ENCODE measurements around the gene CAPN1. TPM values are rescaled to one million over a fixed set of nuclear protein-coding genes. Genes with fewer than 3 reads are reported as not detected.

The CAPN1 gene
- total RNA-seq, 6 donors from 2014 or later, result 152 to 327 (median 235) TPM

- H3K36me3 ChIP-seq, result peaks cover 20 to 93% (median 62%) of the 10 kb centered on the region in 4 donors
- WGBS, 2 donors, result 95 to 96% methylated on average over 13 to 16 of the region's 18 CpGs
- no peaks in the 10 kb centered on the region for H3K27me3 ChIP-seq
These were observed 6.8 kb downstream of the CAPN1 start for GRCh38 chr11:65188486-65188885.

DNA sequence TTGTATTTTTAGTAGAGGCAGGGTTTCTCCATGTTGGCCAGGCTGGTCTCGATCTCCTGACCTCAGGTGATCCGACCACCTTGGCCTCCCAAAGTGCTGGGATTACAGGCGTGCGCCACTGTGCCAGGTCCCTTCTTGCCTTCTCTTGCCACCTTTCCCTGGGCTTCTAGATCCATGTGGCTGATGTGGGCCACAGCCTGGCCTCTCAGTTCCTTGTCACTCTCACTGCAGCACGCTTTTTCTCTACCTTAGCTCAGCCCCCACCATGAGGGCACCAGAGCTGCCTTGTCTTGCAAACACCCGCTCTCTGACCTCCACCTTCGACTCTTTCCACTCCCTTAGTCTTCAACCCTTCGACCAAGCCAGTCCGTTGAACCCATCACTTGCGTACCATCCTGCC, 7.5 kb downstream of the CAPN1 start:
- DNase-seq (no peak), ATAC-seq (ENCODE audit: low FRiP score in 2 of 2) (no peak)
- H3K4me3 ChIP-seq, result no peak overlapping the region
- H3K27me3 ChIP-seq, result no peaks in the 10 kb centered on the region
- WGBS, 2 donors, result 85 to 96% methylated on average over 10 of the region's 10 CpGs
- no peak for TF ChIP-seq POLR2AphosphoS5 (IDR thresholded peaks at IDR 0.05)
- TF ChIP-seq, protein P1, sequence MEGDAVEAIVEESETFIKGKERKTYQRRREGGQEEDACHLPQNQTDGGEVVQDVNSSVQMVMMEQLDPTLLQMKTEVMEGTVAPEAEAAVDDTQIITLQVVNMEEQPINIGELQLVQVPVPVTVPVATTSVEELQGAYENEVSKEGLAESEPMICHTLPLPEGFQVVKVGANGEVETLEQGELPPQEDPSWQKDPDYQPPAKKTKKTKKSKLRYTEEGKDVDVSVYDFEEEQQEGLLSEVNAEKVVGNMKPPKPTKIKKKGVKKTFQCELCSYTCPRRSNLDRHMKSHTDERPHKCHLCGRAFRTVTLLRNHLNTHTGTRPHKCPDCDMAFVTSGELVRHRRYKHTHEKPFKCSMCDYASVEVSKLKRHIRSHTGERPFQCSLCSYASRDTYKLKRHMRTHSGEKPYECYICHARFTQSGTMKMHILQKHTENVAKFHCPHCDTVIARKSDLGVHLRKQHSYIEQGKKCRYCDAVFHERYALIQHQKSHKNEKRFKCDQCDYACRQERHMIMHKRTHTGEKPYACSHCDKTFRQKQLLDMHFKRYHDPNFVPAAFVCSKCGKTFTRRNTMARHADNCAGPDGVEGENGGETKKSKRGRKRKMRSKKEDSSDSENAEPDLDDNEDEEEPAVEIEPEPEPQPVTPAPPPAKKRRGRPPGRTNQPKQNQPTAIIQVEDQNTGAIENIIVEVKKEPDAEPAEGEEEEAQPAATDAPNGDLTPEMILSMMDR (IDR thresholded peaks at IDR 0.05), result no peak
- no peak for TF ChIP-seq POLR2A (IDR thresholded peaks at IDR 0.05)
- no peak for TF ChIP-seq EP300 (IDR thresholded peaks at IDR 0.05)
- H3K9me3 ChIP-seq, result no peaks in the 10 kb centered on the region
- H3K4me1 ChIP-seq, result peaks cover 0 to 3% (median 0%) of the 10 kb centered on the region in 4 donors
- peaks cover 20 to 95% (median 63%) of the 10 kb centered on the region in 4 donors for H3K36me3 ChIP-seq
- H3K27ac ChIP-seq, result no peak overlapping the region

More at GRCh38 chr11:65188486-65188885, 6.8 kb downstream of the CAPN1 start:
- no peak overlapping the region for H3K27ac ChIP-seq
- H3K4me1 ChIP-seq, result peaks cover 4 to 10% (median 5%) of the 10 kb centered on the region in 4 donors
- no peak for ATAC-seq (ENCODE audit: low FRiP score in 2 of 2)
- H3K9me3 ChIP-seq, result no peaks in the 10 kb centered on the region
- peak in 1 of 2 donors; percentile 66 for DNase-seq
- TF ChIP-seq, protein P1 (IDR thresholded peaks at IDR 0.05), result no peak
- TF ChIP-seq POLR2A (IDR thresholded peaks at IDR 0.05), result no peak
- TF ChIP-seq EP300 (IDR thresholded peaks at IDR 0.05), result no peak
- no peak for TF ChIP-seq POLR2AphosphoS5 (IDR thresholded peaks at IDR 0.05)
- H3K4me3 ChIP-seq, result no peak overlapping the region

DNA sequence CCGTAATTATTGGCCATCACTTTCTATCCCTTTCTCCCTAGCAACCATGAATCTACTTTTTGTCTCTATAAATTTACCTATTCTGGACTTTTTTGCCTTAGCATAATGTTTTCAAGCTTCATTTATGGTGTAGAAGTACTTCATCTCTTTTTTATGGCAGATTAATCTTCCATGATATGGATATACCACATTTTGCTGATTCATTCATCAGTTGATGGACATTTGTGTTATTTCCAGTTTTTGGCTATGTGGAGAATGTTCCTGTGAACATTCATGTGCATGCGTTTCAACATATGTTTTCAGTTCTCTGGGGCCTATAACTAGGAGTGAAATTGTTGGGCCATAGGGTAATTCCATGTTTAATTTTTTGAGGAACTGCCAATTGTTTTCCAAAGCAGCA, 12.8 kb downstream of the CAPN1 start:
- Histone ChIP-seq H3K36me3 (peaks cover 9 to 93% (median 40%) of the 10 kb centered on the region in 4 donors), H3K4me3 (no peak overlapping the region), H3K27ac (no peak overlapping the region), H3K4me1 (no peaks in the 10 kb centered on the region), H3K9me3 (no peaks in the 10 kb centered on the region), H3K27me3 (no peaks in the 10 kb centered on the region)
- DNase-seq, result no peak
- no peak for ATAC-seq (ENCODE audit: low FRiP score in 2 of 2)
- TF ChIP-seq, protein P1 (IDR thresholded peaks at IDR 0.05), result no peak
- TF ChIP-seq POLR2AphosphoS5 (IDR thresholded peaks at IDR 0.05) (no peak), EP300 (IDR thresholded peaks at IDR 0.05) (no peak), POLR2A (IDR thresholded peaks at IDR 0.05) (no peak)
- 77 to 95% methylated on average over 2 of the region's 2 CpGs for WGBS, 2 donors

- H3K4me3 ChIP-seq, result no peak overlapping the region
- H3K36me3 ChIP-seq, result peaks cover 19 to 92% (median 68%) of the 10 kb centered on the region in 4 donors
- DNase-seq (no peak), ATAC-seq (ENCODE audit: low FRiP score in 2 of 2) (no peak)
- no peak for TF ChIP-seq POLR2A (IDR thresholded peaks at IDR 0.05)
- TF ChIP-seq, protein P1 (IDR thresholded peaks at IDR 0.05), result no peak
- TF ChIP-seq EP300 (IDR thresholded peaks at IDR 0.05), result no peak
- no peak for TF ChIP-seq POLR2AphosphoS5 (IDR thresholded peaks at IDR 0.05)
- 96 to 97% methylated on average over 15 of the region's 15 CpGs for WGBS, 2 donors
- H3K4me1 ChIP-seq, result peaks cover 7 to 23% (median 12%) of the 10 kb centered on the region in 4 donors
- H3K27ac ChIP-seq, result no peak overlapping the region
- H3K27me3 ChIP-seq, result no peaks in the 10 kb centered on the region
- H3K9me3 ChIP-seq, result no peaks in the 10 kb centered on the region
These were observed 22.4 kb downstream of the CAPN1 start for GRCh38 chr11:65204143-65204542.

Measured in upper lobe of left lung (tissue), 6 donors.